HG02588 (cell line): ENCODE data around the gene EXOC3L1.

Source experiments
- ATAC-seq: cut with Tn5 transposase; IDR thresholded peaks from one replicate; pipeline ENCODE4 v1.9.1; 2021; ENCODE audit warnings: mild to moderate bottlenecking, moderate library complexity; ENCODE audit not compliant: unreplicated experiment

The EXOC3L1 gene

DNA sequence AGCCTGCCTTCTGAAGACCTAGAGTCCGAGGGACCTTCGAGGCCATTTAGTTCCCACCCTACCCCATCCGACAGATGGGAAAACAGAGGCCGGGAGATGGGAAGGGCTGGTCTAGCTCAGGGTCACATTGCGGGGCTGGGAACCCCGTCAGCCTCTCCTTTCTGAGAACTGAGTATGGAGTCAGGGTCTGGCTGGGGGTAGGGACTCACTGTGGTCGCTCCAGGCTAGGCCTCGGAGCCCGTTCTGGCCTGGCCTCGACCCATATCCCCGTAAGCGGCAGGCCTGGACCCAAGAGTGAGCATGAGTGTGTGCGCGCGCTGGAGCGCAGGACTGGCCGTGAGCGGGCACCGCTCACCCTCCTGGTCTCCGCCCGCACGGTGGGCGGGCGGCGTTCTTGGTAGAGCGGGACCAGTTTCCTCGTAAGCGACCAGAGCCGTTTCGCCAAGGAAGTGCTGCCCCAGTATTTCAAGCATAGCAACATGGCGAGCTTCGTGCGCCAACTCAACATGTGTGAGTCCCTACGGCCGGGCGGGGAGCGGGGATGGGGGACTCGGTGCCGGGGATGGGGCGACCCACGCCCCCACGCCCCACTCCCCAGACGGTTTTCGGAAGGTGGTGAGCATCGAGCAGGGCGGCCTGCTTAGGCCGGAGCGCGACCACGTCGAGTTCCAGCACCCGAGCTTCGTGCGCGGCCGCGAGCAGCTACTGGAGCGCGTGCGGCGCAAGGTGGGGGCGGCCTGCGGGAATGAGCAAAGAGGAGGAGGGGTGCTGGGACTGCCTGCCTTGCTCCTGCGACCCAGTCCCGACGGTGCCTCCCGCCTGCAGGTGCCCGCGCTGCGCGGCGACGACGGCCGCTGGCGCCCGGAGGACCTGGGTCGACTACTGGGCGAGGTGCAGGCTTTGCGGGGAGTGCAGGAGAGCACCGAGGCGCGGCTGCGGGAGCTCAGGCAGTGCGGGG is 24.5 kb downstream of the EXOC3L1 start:
- ATAC-seq, result no peak

DNA sequence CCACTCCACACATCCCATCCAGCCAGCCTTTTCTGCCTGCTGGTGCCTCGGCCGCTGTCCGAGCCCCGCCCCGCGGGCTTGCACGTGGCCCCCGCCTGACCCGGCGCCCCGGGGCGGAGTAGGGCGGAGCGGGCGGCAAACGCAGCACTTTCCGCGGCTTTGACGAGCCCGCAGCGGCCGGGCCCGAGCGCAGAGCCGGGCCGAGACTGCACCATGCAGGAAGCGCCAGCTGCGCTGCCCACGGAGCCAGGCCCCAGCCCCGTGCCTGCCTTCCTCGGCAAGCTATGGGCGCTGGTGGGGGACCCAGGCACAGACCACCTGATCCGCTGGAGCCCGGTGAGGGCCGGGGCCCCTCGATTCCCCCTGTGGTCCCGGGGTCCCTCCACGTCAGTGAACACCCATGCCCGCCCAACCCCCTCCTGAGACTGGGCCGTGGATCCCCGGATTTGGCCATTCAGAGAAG is 25.3 kb downstream of the EXOC3L1 start, which contains the start of gene HSF4:
TSS of gene HSF4 (plus strand) at position 147 of the 463 bp plus-strand sequence. CDS start at position 214, 67 bp downstream.
- no peak for ATAC-seq

DNA sequence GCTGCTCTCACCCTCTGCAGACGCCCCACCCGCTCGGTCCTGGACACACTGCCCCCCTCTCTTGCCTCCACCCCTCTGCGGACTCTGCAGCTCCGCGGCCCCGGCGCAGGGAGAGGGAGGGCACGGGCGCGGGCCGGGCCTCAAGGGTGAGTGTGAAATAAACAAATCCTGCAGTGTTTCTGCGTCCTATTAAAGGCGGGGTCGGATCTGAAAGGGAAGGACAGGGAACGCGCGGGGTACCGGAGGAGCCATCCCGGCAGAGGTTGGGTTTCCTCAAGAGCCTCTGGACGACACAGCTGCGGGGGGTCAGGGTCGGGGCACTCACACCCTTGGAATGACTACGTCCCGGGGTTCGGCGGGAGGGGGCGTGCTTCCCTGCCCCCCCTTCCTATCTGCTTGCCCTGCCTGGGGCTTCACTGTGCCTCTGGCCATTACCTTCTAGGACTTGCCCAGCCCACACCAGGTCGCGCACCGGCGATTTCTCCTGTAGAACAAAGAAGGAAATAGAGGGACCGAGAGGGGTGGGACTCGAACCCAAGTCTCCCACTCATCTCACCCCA is 25.9 kb downstream of the EXOC3L1 start:
- no peak for ATAC-seq

DNA sequence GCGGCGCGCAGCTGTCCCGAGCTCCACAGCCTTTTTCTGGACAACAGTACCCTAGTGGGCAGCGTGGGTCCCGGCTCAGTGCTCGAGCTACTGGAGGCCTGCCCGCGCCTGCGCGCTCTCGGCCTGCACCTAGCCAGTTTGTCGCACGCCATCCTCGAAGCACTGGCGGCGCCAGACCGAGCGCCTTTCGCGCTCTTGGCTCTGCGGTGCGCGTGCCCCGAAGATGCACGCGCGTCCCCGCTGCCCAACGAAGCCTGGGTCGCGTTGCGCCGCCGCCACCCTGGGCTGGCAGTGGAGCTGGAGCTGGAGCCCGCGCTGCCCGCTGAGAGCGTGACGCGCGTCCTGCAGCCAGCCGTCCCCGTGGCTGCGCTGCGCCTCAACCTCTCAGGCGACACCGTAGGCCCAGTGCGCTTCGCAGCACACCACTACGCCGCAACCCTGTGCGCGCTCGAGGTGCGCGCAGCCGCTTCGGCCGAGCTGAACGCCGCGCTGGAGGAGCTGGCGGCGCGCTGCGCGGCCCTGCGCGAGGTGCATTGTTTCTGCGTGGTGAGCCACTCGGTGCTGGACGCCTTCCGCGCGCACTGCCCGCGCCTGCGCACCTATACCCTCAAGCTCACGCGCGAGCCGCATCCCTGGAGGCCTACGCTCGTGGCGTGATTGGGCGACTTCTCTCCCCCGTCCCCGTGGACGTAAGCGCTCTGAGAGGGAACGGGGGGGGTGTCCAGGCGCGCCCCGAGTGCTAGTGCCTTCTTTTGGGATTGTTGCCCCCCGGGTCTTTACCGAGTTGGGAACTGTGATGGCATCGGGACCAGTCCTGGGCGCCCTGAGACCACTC is 26.6 kb downstream of the EXOC3L1 start:
- no peak for ATAC-seq

DNA sequence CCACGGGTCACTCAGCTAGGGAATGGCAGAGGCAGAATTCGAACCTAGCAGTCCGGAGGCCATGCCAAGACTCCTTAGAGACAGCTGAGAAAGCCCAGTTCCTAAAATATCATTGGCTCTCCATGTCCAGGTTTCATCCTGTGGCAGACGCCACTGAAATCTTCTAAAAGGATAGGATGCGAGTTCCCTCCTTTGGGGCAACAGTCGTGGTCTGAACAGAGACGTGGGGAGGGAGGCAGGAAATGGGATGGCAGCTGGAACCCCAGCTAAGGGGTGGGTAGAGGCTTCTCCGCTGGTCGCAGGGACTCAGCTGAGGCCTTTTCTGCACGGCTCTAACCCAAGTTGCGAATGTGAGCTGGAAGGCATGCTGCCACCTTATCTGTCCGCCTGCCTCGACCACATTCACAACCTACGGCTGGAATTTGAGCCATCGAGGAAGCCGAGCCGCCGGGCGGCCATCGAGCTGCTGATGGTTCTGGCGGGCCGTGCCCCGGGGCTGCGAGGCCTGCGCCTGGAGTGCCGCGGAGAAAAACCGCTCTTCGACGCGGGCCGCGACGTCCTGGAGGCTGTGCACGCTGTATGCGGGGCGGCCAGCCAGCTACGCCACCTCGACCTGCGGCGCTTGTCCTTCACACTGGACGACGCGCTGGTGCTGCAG is 27.3 kb downstream of the EXOC3L1 start:
- no peak for ATAC-seq

DNA sequence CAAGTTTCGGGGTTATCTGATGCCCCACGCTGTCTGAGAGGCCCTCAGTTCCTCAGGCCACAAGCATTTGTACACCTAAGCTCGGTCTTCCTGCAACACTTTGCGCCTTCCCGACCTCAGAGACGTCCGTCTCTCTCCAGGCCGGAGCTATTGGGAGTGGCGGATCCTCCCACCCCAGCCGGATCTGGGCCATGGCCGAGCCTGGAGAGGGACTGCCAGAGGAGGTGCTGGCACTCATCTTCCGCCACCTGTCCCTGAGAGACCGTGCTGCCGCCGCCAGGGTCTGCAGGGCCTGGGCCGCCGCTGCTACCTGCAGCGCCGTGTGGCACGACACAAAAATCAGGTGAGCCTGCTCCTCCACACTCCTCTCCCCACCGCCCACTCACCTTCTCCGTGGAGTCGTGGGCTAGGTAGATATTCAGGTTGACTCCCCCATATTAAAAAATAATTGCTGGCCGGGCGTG is 28.3 kb downstream of the EXOC3L1 start:
- no peak for ATAC-seq

DNA sequence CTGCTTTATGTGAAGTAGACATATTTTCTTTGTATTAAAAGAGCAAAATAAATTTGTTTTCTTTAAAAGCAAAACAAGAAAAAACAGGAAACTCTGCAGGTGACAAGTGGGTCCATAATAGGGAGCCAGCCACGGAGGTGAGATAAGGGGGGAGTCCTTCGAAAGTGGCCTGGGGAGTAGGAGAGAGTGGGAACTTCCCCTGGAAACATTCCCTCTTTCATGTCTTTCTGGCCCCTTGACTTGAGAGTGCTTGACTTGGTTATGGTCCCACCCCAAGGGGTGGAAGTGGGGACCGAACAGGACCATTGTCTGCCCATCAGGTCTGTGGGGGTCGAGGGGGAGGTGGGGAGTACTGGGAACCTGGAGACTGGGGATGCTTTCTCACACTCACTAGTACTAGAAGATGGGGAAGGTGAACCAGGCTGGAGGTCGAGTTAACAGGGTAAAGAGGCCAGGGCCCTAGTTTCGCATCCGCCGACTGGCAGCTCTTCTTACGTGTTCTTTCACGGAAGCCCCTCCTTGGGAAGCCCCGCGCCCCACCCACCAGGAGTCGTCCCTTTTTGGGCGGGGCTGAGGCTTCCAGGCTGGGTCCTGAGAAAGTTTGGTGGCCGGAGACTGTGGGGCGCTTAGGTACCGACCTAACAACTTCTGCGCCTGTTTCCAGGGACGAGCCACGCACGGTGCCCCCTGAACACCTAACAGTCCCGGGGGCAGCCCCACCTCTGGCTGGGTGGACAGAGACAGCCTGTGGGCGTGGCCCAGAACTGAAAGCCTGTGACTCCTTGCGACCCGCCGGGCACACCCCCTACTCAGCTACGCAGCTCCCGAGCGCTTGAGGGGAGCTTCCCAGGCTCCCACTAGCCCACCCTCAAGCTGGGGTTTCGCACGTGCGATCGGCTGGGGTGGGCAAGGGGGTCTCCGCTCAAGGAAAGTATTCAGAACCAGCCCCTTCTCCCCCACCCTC is 31.0 kb downstream of the EXOC3L1 start:
- peak; percentile 33 for ATAC-seq

DNA sequence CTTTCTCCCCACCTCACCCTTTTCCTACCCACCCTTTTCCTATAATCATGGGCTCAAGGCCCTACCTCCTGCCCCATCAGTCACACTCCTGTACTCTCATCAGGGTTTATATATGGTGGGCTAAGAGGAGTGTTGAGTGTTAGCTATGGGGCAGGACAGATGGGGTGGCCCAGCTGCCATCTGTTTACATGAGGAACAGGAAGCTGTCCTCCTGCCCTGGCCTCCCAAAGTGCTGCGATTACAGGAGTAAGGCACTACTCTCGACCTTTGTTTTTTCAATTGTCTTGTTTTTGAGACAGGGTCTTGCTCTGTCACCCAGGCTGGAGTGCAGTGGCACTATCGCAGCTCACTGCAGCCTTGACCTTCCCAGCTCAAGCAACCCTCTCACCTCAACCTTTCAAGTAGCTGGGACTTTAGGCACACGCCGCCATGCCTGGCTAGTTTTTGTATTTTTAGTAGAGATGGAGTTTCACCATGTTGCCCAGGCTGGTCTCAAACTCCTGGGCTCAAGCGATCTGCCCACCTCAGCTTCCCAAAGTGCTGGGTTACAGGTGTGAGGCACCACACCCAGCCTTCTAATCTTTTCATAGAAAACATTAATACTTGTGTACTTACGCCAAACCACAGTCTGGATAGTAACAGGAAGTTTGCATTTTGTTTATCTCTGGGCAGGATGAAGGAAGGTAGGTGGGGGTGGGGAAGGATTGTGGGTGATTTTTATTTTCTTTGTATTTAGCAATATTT is 31.9 kb downstream of the EXOC3L1 start:
- no peak for ATAC-seq

DNA sequence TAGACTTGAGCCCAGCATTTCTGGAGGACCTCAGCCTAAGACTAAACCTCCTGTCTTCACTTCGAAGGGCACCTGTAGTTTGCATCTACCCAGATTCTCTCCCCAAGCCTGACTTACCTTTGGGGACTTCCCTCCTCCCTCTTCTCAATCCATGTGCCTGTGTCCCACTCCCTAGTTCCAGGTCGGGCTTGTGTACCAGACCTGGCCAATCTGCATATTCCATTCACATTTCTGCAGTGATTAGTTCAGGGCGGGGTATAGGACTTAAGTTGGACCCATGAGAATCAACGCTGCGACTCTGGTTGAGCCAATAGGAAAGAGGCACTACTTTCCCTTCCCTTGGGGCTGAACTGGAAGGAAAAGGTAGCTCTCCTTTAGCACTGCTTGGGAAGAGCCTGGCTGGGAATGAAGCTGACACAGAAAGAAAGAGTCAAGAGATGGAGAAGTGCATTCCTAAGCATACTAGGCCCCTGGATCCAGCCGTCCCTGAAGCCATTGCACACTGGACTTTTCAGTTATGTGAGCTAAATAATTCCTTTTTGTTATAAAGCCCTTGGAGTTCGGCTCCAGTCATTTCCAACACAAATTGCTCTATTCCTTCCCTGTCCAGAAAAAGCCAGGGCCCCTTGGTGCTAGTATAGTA is 32.7 kb downstream of the EXOC3L1 start:
- no peak for ATAC-seq

DNA sequence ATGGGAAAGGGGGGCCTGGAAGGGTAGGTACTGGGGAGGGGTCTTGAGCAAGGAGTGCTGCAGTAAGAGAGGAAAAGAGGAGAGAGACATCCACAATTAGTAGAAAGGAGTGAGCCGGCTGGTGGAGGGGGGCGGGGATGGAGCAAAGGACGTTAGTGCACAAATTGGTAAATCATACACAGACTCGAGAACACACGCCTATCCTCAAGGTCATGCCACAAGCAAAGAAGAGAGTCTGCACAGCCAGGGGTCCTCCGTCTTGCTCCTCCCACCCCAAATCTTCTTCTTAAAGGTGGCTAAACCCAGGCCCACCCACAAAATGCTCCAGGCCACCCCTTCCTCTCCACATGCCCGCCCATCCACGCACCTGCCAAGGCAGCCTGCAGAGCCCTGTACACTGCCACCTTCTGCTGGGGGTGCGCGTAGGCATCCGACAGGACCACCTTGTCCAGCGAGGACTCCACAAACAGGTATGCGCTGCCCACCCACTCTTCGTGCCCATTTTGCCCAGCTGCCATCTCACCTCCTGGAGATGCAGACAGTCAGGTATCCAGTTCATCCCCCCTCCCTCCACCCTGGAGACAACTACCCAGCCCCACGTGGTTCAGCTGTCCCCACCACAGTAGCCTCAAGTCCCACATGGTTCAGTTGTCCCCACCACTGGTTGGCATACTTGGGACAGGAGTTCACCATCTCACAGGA is 33.6 kb downstream of the EXOC3L1 start:
- ATAC-seq, result no peak

DNA sequence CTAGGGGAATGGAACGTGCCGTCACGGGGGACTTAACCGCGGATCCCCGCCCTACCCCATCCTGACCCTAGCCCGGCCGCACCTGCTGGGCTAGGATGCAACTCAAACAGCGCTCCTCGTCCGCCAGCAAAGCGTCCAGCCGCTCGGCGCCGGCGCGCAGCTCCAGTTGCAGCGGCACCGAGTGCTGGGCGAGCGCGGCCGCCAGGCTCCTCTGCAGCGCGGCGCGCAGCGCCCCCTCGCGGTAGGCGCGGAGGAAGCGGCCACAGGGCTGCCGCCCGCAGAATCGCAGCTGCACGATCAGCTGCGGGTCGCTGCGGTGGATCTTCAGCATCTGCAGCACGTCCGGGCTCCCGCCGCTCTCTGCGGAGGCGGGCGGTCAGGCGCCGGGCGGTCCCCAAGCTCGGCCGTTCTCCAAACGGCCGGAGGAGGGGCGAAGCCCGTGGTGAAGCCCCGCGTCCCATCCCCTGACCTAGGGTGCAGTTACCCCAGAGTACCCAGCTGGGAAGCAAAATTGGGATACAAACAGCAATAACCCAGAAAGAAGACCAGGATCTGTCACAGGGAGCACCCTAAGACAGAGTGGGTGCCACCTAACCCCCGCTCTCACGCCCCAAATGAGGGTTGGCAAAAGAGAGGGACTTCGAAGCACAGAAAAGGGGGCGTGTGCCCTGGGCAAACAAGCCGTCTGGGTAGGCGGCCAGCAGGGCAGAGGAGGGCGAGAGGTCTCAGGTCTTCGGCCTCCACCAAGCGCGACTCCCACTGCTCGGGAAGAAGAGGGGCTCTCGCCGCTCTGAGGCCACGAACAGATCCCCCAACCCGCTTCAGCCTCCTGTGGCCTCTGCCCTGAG is 34.4 kb downstream of the EXOC3L1 start:
- no peak for ATAC-seq

DNA sequence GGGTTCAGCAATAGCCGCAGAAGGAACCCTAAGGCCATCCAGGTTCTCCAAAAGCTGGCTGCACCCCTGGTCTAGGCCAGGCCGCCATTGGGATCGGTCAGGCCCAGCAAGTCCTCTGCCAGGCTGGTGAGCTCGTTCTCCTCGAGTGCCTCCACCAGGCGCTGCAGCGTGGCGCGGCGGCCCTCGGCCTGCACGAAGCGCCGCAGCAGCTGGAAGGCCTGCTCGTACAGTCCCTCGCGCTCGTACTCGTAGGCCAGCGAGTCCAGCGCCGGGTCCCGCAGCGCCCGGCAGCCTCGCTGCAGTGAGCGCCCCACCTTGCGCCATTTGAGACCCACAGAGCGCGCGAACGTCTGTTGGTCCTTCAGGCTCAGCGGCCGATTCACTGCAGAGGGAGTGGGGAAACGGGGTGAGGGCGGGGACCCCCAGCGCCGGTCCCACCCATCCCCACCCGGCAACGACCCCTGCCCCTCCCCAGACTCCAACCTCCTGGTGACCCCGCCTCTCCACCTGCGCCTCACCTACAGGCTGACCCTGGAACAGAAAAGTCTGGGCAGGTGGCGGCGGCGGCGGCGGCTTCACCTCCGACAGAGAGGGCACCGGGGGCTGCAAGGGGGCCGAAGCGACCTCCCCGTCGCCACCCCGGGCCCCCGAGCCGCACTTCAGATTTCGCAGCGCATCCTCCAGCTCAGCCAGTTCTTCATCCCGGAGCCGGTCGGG is 35.2 kb downstream of the EXOC3L1 start:
- ATAC-seq, result no peak

DNA sequence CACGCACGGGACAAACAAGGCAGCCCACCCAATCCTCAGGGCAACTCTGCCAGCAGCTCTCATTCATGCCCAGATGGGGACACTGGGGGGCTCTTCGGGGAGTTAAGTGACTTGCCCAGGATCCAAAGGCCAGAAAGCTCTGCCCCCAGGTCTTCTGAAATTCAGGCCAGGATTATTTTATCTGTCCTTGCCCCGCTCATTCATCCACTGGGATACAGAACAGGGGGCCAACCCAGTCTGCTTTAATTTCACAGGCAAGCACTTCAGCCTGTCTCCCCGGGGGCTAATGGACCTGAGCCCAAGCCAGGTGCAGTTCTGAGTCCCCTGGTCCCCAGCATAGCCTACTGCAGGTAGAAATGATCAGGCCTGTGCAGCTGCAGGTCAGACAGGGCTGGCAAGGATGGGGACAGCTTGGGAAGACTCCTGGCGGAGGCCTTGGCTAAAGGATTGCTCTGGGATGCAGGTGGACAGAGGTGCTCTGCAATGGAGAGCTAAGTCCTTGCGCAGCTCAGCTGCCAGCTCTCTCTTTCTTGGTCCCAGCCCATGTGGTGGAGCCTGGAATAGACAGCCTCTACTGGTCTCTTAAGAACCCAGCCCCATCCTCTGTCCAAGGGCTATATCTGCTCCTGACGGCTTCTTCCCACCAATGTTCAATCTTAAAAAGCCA is 38.4 kb downstream of the EXOC3L1 start:
- ATAC-seq, result no peak

DNA sequence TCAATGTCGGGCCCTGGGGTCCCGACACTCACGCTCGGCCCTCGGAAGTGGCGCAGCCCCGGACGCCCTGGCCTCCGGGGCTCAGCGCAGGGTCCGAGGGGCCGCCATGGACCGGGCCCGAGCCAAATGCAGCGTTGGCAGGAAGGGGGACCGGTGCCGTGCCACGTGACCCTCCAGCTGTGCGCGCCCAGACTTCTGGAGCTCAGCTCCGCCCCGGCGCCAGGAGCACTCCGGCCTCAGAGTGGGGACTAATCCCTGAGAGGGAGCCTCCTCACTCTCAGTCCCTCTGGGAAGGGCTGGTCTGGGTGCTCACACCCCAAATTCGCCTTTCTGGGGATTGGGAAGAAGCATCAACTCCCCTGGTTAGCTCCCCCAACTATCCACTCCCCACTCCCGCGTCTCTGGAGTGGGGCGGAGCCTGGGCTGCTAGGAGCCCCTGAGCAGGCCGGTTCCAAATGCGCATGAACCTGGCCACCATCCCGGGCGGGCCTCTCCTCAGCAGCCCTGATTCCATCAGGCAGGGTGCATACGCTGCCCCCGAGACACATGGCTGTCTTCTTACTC is 39.0 kb downstream of the EXOC3L1 start, which contains the start of gene B3GNT9:
TSS of gene B3GNT9 (minus strand) at position 166 of the 564 bp plus-strand sequence. CDS start 513 bp downstream, outside the sequence.
- ATAC-seq, result peak; percentile 57
